Left lung (tissue), 14 donors: ENCODE measurements around the gene DNM3. TPM values are rescaled to one million over a fixed set of nuclear protein-coding genes. Genes with fewer than 3 reads are reported as not detected.

Experiments used
- ATAC-seq: fragments of 200-7000 bp; cut with Tn5 transposase; one replicate; pipeline ENCODE4 v1.9.1; 2020; ENCODE audit warnings: moderate library complexity
- DNase-seq, 4 donors: peaks; one replicate each; pipeline ENCODE4 v3.0.0-alpha.2; 2013 to 2020
- H3K27ac ChIP-seq, 2 donors: fragments of 200-600 bp; sonication (generic) in 1 of 2; one replicate each; pipeline versions ENCODE4 v1.5.0 to v1.8.0; 2020 to 2021
- H3K27me3 ChIP-seq, 2 donors: fragments of 200-600 bp; sonication (generic) in 1 of 2; one replicate each; pipeline versions ENCODE4 v1.5.0 to v1.8.0; 2020 to 2021
- H3K36me3 ChIP-seq, 2 donors: fragments of 200-600 bp; sonication (generic) in 1 of 2; one replicate each; pipeline versions ENCODE4 v1.5.0 to v1.8.0; 2020 to 2021
- H3K4me1 ChIP-seq, 2 donors: fragments of 200-600 bp; one replicate each; pipeline ENCODE4 v1.8.0; 2021
- H3K4me3 ChIP-seq, 2 donors: fragments of 200-600 bp; sonication (generic) in 1 of 2; one replicate each; pipeline versions ENCODE4 v1.5.0 to v1.8.0; 2020 to 2021; ENCODE audit warnings: mild to moderate bottlenecking in 1 of 2
- H3K9me3 ChIP-seq, 2 donors: fragments of 200-600 bp; sonication (generic) in 1 of 2; one replicate each; pipeline versions ENCODE4 v1.5.0 to v1.8.0; 2020 to 2021
- intact Hi-C, 2 donors: fragments of 100-400 bp; cut with DNase I; formaldehyde crosslinking; loops; one replicate each; pipeline versions ENCODE4 v1.11.2 to v1.14.2; 2022
- long read RNA-seq, 12 donors: library from polyadenylated mRNA in 2 of 12; unstranded in 2 of 12; transcript quantifications; one replicate each; pipeline ENCODE4 v2.0.0 and lab custom pipeline, GENCODE V29; 2019 to 2026
- polyA plus RNA-seq, 6 donors: library from polyadenylated mRNA; unstranded; fragments of 120-200 nt; gene quantifications; one replicate each; pipeline ENCODE4 v1.2.1, GENCODE V29; 2013; ENCODE audit not compliant: insufficient read length in 6 of 6
- total RNA-seq, 2 donors: library from RNA; stranded (reverse); fragmentation: NEBNext Ultra II Directional; extraction: Animal tissue kit (Norgen Biotek cat#: 25700); gene quantifications; one replicate each; pipeline ENCODE4 v1.2.1, GENCODE V29; 2021
- TF ChIP-seq, protein P1 (sequence below), 2 donors: fragments of 200-600 bp; sonication (generic) in 1 of 2; IDR thresholded peaks; one replicate each; pipeline versions ENCODE4 v1.5.0 to v1.8.0; 2021; ENCODE audit warnings: antibody characterized with exemption in 2 of 2
- donor health status: DM: no; HTN: yes; CAD: no.
- donor health status: DM: no; HTN: no; CAD: no.

DNM3 gene
- total RNA-seq (1 to 10 TPM; 6.8 to 7.7 TPM), polyA plus RNA-seq (1 to 10 TPM; 5.2 to 7.7 (median 5.7) TPM)
- long read RNA-seq, donor 1, partial matches to known transcripts = 26 of 61 reads
- long read RNA-seq, donor 1, other reads (novel, unspliced or antisense) = 35 of 61 reads
- long read RNA-seq, donor 2 = 0 reads
- long read RNA-seq, donor 3 = 0 reads
- long read RNA-seq, donor 4 = 0 reads
- long read RNA-seq, donor 5, partial matches to known transcripts = 0 of 1 reads
- long read RNA-seq, donor 5, other reads (novel, unspliced or antisense) = 0 of 1 reads
- long read RNA-seq, donor 6 = 0 reads
- long read RNA-seq, donor 7 = 0 reads
- long read RNA-seq, donor 8, full-length matches to known transcripts = 1 of 42 reads
- long read RNA-seq, donor 8, partial matches to known transcripts = 0 of 42 reads
- long read RNA-seq, donor 8, other reads (novel, unspliced or antisense) = 41 of 42 reads
- long read RNA-seq, donor 9 = 0 reads
- long read RNA-seq, donor 10, full-length matches to known transcripts = 1 of 3 reads
- long read RNA-seq, donor 10, partial matches to known transcripts = 0 of 3 reads
- long read RNA-seq, donor 10, other reads (novel, unspliced or antisense) = 2 of 3 reads
- long read RNA-seq, donor 11, partial matches to known transcripts = 22 of 30 reads
- long read RNA-seq, donor 11, other reads (novel, unspliced or antisense) = 8 of 30 reads
- long read RNA-seq, donor 12, partial matches to known transcripts = 27 of 32 reads
- long read RNA-seq, donor 12, other reads (novel, unspliced or antisense) = 5 of 32 reads

DNA sequence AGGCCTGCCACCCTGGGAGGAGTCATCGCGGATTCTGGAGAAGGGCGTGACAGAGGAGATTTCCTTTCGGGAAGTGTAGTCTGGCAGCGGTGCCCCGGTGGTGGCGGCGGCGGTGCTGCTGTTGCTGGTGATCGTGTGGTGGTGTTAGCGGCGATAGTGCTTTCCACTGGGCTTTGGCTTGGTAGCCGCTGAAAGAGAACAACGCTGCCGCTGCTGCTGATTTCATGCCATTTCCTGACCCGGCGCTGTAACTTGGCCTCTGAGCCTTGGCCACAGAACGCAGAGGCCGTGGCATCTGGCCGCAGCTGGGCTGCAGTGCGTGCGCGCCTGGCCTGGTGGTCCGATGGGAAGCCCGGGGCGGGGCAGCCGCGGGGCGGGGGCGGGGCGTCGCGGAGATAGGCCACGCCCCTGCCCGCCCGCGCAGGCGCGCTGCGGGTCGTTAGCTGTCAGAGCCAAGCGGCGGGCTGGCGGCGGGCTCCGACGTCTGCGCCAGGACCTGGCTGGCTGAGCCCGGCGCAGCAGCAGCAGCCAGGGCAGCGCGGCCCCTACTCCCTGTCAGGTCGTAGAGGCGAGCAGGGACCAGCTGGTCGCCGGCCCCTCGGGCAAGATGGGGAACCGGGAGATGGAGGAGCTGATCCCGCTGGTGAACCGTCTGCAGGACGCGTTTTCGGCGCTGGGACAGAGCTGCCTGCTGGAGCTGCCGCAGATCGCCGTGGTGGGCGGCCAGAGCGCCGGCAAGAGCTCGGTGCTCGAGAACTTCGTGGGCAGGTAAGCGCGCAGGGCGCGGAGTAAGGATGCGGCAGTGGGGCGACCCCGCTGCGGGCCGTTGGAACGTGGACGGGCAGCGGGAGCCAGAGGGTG is at the start of gene DNM3:
TSS of gene DNM3 (plus strand) at position 449 of the 861 bp plus-strand sequence. CDS start at position 608, 159 bp downstream.
- H3K4me1 ChIP-seq = peaks cover 0 to 14% of the 10 kb centered on the region in 2 donors
- no peaks in the 10 kb centered on the region for H3K36me3 ChIP-seq
- peak within 1 kb of the TSS; percentile 65 to 66 for H3K4me3 ChIP-seq
- H3K9me3 ChIP-seq = no peaks in the 10 kb centered on the region
- H3K27me3 ChIP-seq = peaks cover 0 to 10% of the 10 kb centered on the region in 2 donors
- DNase-seq (peak; percentile 80 to 95 (median 83)), ATAC-seq (peak; percentile 99)
- TF ChIP-seq, protein P1, sequence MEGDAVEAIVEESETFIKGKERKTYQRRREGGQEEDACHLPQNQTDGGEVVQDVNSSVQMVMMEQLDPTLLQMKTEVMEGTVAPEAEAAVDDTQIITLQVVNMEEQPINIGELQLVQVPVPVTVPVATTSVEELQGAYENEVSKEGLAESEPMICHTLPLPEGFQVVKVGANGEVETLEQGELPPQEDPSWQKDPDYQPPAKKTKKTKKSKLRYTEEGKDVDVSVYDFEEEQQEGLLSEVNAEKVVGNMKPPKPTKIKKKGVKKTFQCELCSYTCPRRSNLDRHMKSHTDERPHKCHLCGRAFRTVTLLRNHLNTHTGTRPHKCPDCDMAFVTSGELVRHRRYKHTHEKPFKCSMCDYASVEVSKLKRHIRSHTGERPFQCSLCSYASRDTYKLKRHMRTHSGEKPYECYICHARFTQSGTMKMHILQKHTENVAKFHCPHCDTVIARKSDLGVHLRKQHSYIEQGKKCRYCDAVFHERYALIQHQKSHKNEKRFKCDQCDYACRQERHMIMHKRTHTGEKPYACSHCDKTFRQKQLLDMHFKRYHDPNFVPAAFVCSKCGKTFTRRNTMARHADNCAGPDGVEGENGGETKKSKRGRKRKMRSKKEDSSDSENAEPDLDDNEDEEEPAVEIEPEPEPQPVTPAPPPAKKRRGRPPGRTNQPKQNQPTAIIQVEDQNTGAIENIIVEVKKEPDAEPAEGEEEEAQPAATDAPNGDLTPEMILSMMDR (IDR thresholded peaks at IDR 0.05) = no peak
- H3K27ac ChIP-seq = peak within 1 kb of the TSS; percentile 50 to 83
- intact Hi-C loops = no loop called here

- intact Hi-C loops = loop anchor here in 1 of 2 donors (10.0 kb wide), 1 partner anchor 192 kb away; no protein-coding TSS in a partner anchor
- ATAC-seq (no peak), DNase-seq (no peak)
- H3K36me3 ChIP-seq = peaks cover 0 to 99% of the 10 kb centered on the region in 2 donors
- H3K4me3 ChIP-seq = no peak overlapping the region
- H3K27me3 ChIP-seq = no peaks in the 10 kb centered on the region
- no peaks in the 10 kb centered on the region for H3K9me3 ChIP-seq
- H3K4me1 ChIP-seq = no peaks in the 10 kb centered on the region
- H3K27ac ChIP-seq = no peak overlapping the region
- TF ChIP-seq, protein P1 (IDR thresholded peaks at IDR 0.05) = no peak
Measured at GRCh38 chr1:171792656-171793369, 48.5 kb upstream of the DNM3 start.

DNA sequence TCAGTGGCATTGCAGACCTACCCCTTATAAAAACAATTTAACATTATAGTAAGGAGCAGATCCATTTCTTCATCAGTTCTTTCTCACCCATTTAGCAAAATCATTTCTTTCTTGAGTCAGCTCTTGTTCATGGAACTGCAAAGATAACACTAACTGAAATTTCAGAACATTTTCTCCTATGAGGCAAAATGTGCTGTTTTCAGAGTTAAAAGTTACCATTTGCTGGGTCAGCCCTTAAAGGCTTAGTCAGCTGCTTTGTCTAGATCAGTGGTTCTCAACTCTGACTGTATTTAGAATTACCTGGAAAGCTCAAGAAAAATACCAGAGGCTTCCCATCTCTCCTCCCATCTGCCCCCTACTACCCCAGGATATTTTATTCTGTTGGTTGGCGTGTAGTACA is 47.7 kb upstream of the DNM3 start:
- Histone ChIP-seq H3K4me3 (no peak overlapping the region), H3K36me3 (peaks cover 0 to 95% of the 10 kb centered on the region in 2 donors), H3K27me3 (no peaks in the 10 kb centered on the region), H3K9me3 (no peaks in the 10 kb centered on the region), H3K27ac (no peak overlapping the region), H3K4me1 (no peaks in the 10 kb centered on the region)
- DNase-seq (no peak), ATAC-seq (no peak)
- TF ChIP-seq, protein P1 (IDR thresholded peaks at IDR 0.05) = no peak
- intact Hi-C loops = loop anchor here in 1 of 2 donors (10.0 kb wide), 1 partner anchor 191 kb away; no protein-coding TSS in a partner anchor

- Histone ChIP-seq H3K9me3 (no peaks in the 10 kb centered on the region), H3K4me3 (no peak overlapping the region), H3K27ac (no peak overlapping the region), H3K36me3 (peaks cover 0 to 90% of the 10 kb centered on the region in 2 donors), H3K27me3 (no peaks in the 10 kb centered on the region), H3K4me1 (no peaks in the 10 kb centered on the region)
- no peak for ATAC-seq
- no peak for DNase-seq
- TF ChIP-seq, protein P1 (IDR thresholded peaks at IDR 0.05) = no peak
- intact Hi-C loops = loop anchor here in 1 of 2 donors (10.0 kb wide), 1 partner anchor 191 kb away; no protein-coding TSS in a partner anchor
Measured at GRCh38 chr1:171794085-171794484, 47.2 kb upstream of the DNM3 start.
